SHP77 (cell line): Measurements from ENCODE around the gene FCGR3B.
"Not testable (repeated sequence)": the region's sequence is repeated elsewhere in the genome, so short reads cannot be mapped to it uniquely, and the experiment has no call there.

Experiments used
- DNase-seq, 2 experiments: peaks; one replicate each; lab custom pipeline; 2025; lab: John Stamatoyannopoulos, UW

The FCGR3B gene

DNA sequence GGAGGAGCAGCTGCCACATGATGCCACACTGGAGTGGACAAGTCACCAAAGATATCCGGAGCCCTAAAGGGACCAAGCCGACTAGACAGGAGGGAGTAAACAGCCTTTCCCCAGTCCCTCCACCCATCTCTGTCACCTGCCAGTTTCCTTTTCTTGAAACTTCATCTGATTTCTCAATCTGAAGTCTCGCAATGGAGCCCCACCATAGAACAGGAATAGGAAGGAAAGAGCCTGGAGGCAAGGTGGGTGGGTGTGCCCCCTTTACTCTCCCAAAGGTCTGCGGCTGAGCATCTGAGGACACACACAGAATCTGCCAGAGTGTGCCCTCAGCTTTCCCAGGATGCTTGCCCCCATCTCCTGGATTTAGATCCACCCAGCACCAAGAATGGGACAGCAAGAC, at the start of gene FCGR3B:
FCGR3B (minus strand) TSS at position 101 of the 400 bp plus-strand sequence; CDS start at position 19, 82 bp downstream.
- no peak for DNase-seq

DNA sequence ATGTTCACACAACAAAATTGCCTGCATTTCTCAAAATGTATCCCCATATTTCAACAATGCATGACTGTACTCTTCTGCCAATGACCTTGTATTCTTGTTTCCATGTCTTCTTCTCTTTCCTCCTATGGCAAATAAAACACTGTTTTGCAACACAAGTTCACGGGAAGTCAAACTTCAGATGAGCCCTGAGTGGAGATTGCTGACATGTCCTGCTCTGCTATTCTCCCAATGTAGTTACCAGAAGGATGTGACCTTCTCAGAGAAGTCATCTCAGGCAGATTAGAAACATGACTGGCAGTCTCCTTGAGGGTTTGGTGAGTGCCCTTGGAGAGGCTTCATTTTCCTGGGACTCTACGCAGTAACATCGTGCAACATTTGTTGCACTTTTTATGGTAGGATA, 47.5 kb upstream of the FCGR3B start:
- DNase-seq = no peak

DNA sequence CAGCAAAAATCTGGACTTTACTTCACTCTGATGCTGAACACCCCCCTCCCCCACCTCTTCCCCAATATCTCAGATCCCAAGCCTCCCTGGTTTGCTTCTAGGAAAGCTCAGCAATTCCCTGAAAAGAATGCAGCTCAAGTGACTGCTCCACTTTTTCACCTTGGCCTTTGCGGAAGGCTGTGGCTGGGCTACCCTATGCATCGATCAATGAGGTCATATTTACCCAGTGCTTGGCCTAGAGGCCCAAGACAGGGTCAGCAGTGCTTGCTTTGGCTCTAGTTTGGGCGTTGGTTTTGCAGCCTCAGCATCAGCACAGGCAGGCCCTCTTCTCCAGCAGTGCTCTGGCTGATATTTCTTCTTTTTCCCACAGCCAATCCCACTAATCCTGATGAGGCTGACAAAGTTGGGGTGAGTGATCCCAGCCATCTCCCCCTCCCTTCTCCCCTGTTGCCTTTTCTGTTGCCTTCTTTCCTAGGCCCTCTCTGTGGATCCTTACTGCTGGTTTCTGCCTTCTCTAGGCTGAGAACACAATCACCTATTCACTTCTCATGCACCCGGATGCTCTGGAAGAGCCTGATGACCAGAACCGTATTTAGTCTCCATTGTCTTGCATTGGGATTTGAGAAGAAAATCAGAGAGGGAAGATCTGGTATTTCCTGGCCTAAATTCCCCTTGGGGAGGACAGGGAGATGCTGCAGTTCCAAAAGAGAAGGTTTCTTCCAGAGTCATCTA, 46.1 kb upstream of the FCGR3B start:
- no peak for DNase-seq

DNA sequence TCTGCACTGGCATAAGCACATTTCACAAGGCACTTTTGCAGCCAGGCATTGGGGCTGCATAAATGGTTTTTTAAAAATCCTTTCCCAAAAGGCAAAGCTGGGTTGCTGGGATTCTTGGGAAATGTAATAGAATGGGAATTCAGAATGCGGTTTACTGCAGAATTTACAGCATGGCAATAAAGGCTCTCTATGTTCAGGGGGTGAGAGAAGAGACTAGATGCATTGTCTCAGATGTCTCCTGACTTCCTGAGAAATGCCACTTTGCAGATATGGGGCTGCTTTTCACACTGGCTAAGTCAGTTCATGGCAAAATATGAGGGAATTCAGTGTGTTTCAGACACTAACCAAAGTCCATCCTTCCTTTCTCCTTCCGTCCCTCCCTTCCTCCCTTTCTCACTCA, 45.5 kb upstream of the FCGR3B start:
- DNase-seq = no peak

DNA sequence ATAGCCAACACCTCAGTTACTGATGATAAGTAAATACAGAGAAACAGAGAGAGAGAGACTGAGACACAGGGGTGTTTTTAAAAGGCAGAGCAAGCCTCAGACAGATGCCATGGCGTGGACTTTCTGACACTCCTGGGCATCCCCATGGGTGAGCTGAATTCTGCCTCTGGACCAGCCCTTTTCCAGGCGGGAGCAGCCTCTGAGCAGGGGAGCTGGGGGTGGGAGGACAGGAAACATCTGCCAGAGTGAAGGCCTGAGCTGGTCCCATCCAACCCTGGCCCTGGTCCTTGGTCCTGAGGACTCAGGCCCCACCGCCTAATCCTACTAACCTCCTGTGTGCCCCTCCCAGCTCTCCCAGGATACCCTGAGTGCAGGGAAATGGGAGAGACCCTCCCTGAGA, 43.9 kb upstream of the FCGR3B start:
- DNase-seq = not testable (repeated sequence)

DNA sequence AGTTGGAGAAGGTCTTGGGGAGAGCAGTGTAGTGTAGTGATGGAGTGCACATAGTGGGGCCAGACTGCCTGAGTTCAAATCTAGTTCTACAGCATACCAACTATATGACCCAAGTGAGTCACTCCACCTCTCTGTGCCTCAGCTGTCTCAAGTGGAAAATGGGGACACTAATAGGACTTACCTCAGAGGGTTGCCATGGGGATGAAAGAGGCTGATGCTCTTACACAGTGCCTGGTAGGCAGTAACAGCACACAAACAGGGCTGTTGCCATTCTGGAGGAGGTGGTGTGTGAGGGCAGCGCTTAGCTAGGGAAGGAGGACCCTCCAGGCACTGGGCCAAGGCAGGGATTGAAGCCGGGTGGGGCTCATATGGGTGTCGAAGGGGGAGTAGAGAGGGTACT, 43.5 kb upstream of the FCGR3B start:
- not testable (repeated sequence) for DNase-seq

DNA sequence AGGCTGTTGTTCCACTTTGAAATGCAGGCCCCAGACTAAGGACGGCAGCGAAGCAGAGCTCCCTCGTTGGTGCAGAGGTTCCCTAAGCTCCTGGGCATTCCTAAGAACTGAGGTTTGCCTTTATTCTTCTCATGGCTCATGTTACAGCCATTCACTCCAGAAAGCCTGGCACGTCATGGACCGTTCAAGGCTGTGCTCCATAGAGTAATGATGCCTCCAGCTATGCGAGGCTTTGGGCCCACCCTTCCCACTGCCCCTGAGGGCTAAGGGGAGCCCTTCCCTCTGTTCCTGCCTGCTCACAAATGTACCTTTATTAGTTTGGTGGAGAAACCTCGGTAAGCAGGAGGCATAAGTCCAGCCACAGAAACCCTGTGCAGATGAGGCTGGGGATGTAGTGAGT, 42.5 kb upstream of the FCGR3B start:
- not testable (repeated sequence) for DNase-seq

DNA sequence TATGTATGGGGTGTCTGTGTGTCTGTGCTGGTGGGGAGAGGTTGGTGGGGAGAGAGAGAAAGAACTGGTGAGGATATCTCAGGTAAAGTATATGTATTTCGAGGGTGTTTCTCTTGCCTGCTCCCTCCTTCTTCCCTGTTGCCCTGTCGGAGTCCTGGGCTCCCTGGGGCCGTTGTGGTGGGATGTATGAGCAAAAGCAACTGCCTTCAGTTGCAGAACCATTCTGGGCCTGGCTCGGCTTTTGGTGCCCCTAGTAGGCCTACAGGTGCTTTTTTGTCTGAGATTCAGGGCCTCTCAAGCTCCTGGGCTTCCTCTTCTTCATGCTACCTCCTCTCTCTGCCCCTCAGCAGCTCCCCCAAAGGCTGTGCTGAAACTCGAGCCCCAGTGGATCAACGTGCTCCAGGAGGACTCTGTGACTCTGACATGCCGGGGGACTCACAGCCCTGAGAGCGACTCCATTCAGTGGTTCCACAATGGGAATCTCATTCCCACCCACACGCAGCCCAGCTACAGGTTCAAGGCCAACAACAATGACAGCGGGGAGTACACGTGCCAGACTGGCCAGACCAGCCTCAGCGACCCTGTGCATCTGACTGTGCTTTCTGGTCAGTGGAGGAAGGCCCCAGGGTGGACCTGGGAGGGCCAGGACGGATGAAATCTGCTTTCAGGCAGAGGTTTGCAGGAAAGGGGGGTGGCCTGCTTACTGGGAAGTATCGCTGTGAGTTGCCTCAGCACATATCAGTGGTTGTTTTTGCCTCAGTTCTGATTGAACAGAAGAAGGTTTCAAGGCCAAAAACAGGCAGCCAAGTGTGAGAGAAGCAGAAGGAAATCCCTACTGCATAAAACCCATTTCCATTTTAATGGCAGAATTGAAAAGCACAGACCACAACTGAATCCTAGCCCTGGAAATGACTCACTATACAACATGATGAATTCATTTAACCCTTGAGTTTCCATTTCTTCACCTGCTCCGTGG, 40.4 kb upstream of the FCGR3B start:
- DNase-seq = not testable (repeated sequence)

DNA sequence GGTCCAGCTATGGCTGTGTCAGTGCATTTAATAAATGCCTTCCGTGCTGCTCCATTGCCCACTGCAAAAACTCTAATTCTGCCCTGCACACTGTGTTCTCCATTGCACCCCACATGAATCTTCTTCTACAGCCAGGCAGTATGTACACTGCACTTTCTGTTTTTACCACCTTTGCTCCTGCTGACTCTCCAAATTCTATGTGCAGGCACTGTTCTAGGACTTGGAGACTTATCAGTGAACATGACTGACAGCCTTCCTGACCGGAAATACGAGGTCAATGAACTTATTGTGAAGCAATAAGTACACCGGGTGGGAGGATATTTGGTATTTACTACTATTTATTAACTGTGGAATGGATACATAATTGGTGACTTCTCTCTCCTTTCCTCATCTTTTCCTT, 33.7 kb upstream of the FCGR3B start:
- DNase-seq = not testable (repeated sequence)

DNA sequence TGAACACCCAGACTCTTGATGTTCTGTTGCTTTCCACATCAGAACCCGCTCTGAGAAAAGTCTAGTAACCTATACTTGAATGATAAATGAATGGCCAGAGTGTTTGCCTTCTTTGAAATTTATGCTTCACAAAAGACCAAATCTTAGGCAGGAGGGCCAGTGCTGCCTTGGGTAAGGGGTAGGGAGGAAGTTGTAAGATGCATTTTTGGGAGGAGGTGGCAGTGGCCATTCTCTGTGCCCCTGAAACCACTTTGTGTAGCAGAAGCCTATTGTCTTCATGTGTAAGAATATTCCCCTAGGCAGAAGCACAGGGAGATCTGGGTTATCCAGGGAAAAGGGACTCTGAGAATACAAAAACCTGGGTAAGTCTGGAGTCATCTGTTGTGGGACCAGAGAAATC, 32.6 kb upstream of the FCGR3B start:
- DNase-seq = not testable (repeated sequence)

DNA sequence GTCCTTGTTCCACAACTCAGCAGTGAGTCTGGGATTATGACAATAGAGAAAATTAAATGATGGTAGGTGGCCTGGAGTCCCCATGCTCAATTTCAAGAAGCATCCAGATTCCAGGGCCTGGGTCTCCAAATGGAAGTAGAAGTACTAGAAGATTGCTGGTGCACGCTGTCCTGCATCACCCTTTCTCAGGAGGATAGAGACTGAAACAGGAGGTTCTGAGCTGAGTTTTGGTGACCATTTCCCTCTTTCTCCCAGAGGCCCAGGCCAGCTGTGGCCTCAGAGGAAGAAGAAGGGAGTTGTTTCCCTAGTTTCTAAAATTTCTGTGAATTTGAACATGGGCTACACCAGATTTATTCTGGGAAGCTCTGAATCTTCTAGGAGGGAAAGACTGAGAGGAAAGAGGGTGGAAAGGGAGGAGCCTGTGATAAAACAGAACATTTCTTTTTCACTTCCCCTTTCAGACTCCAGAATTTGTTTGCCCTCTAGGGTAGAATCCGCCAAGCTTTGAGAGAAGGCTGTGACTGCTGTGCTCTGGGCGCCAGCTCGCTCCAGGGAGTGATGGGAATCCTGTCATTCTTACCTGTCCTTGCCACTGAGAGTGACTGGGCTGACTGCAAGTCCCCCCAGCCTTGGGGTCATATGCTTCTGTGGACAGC, 31.8 kb upstream of the FCGR3B start, which contains the start of gene FCGR2B:
FCGR2B (plus strand) TSS at position 460 of the 656 bp plus-strand sequence; CDS start at position 559, 99 bp downstream.
- not testable (repeated sequence) for DNase-seq

DNA sequence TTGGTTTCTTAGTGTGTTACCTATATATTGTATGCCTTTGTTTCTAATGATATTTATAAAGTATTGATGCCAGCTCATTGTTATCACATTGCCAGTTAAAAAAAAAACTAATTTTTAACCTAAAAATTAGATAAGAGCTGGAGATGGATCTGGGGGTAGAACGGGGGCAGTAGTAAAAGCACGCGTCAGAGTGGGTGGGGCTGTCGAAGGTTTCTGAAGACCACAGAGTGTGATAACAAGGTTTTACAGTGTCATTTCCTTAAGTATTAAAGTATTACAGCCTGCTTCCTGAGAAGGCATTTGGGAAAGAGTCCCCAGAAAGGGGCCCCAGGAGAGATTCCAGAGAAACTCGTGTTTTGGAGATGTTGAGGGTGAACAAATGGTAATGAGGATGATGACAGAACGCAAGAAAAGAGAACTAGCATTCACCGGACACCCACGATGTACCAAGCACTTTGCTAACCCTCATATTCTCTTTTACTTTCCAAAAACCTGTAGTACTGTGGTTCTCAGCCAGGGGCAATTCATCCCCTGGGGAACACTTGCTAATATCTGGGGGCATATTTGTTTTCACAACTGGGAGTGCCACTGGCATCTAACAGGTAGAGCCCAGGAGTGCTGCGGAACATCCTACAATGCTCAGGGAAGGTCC, 30.8 kb upstream of the FCGR3B start:
- DNase-seq = not testable (repeated sequence)

DNA sequence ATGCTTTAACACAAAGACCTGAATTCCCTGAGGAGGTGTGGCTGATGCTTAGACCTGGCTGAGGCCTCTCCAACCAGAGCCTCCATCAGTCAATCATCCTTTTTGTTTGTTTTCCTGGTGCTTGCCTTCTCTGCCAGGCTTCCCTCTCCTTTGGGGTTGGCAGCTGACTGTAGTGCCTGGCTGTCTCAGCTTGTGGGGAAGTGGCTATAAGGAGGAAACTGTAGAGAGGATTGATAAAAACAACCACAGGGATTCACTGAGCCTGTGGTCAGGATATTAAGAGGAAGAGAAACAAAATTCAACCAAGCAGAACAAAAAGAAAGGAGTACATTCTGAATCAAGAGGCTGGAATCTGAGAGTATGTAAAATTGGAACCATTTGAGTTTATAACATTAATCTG, 27.5 kb upstream of the FCGR3B start:
- not testable (repeated sequence) for DNase-seq

DNA sequence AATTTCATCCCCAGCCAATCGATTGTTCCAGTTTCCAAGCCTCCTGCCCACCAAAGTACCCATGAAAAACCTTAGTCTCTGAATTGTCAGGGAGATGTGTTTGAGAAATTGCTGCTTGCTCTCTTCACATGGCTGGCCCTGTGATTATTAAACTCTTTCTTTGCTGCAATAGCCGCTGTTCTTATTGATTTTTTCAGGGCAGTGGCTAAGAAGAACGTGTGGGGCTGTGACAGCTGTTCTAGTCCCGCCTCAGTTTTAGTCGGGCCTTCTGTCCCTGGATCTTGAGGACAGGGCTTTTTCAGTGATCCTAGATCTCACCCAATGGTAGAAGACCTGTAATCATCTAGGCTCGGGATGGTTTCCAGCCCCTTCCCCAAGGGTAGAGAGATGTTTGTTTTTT, 23.0 kb upstream of the FCGR3B start:
- not testable (repeated sequence) for DNase-seq

DNA sequence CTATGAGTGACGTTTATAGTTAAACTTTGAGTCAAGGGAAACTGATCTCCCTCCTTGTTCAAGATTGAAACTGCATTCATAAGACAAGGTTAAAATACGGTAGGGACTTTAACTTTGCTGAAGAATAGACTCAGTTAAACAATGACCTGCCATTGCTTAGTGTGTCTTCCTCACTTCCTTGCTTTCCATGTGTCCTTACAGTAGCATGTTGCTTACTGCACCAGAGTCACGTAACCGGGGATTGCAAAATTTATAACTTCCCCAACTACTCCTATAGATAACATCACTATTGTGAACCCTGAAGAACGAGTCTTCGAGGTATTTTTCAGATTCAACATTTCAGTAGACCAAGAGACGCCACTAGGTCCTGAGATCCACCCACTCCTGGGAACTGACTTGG, 22.6 kb upstream of the FCGR3B start:
- DNase-seq = not testable (repeated sequence)

DNA sequence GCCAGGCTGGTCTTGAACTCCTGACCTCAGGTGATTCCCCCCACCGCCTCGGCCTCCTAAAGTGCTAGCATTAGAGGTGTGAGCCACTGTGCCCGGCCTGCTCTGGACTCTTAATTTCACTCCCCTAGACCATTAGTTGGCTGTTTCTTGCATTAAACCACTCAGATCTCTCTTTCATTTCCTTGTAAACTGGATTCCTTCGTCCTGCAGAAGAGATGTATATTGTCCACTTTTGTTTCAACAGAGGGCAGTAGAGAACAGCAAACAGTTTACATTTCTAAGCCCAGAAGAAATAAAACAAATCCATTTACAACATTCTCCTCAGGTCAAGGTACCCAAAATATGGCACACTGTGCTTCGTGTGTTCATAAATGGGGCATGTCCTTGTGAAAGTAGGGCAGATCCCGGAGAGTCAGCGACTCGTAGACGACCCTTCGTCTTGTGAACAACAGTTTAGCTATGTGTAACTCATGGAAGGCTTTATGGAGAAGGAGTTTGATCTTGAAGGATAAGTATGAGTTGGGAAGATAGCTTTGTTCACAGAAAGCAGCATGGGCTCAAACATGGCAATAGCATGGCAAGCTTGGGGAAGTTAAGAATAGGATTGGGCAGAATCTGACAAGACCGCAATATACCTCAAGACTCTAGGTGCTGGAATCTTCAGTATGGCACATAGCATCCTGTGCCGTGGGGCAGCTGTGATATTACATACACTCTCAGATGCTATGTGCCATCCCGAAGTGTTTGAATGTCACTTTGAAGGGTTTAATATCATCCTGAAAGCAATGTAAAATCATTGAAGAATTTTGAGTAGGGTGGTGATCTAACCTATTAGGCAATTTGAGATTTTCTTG, 16.8 kb upstream of the FCGR3B start:
- not testable (repeated sequence) for DNase-seq

DNA sequence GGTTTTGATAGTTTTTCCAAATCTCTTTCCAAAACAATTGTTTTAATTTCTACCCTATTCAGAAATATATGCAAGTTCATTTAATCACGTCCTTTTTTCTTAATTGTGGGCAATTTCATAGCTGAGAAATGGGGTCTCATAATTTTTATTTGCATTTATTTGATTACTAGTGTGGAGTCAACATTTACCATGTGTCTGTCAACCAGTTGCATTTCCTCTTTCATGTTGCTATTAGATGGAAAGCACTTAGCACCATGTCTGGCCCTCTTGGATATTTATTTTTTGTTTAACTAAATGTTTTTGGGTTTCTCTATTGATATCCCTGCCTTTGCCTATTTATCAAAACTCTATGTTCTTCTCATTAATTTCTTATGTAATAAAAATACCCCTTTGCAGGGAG, 13.9 kb upstream of the FCGR3B start:
- not testable (repeated sequence) for DNase-seq

DNA sequence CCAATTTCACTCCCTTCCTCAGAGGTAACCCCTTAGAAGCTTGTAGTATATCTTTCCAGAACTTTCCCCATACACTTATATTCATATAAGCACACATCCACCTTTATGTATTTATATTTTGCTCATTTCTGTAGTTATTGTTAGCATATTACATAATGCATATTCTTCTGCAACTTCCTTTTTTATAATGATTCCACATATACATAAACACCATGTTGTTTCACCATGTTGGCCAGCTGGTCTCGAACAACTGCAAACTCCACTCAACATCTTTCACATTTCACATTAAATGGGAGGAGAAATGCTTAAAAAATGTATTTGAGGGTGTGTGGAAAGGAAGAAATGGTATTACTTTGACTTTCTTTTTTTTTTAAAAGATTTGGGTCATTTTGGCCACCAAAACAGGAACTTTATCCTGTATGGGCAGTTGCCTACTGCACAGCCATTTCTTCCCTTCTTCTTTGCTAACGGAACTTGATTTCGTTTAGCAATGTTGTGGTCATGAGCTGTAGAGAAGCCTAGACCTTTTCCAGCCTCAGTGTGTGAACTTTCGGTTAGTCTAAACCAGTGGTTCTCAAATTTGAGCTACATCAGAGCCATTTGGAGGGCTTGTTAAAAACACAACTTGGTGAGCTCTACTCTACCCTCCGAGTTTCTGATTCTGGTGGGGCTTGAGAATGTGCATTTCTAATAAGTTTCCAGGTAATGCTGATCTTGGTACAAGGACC, 12.7 kb upstream of the FCGR3B start:
- not testable (repeated sequence) for DNase-seq

DNA sequence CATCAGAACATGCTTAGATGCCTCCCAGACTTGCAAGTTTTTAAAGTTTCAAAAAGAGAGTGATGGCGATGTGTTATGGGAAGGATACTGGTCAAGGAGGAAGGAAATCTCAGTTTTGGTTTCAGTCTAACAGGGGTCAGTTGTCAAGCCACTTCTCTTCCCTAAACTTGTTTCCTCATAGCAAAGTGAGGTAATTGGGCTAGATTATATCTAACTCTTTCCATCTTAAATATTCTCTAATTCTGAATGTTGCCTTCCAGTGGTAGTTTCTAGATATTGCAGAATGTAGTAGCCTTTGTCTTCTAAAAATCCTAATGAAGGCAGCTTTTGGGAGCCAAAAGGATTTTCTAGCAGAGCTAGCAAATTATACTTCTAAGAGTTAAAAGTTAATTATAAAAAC, 11.7 kb upstream of the FCGR3B start:
- not testable (repeated sequence) for DNase-seq

DNA sequence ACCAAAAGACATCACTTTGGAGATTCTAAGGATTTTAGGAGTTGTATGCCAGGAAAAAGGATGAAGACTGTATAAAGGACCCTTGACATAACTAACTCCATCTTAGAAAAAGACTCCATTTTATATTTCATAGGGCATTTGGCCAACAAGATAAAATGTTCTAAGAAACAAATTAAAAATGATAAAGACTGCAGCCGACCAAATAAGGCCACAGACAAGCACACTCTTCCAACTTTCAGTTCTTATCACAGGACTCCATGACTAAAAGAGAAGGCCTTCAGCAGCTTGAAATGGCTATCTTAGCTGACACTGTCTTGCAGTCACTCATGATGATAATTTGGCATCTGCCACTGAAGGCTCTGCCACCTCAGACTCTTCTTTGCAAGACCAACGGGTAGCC, 8.2 kb upstream of the FCGR3B start:
- not testable (repeated sequence) for DNase-seq
